ENCODE results near the gene SPAG17.

The SPAG17 gene

DNA sequence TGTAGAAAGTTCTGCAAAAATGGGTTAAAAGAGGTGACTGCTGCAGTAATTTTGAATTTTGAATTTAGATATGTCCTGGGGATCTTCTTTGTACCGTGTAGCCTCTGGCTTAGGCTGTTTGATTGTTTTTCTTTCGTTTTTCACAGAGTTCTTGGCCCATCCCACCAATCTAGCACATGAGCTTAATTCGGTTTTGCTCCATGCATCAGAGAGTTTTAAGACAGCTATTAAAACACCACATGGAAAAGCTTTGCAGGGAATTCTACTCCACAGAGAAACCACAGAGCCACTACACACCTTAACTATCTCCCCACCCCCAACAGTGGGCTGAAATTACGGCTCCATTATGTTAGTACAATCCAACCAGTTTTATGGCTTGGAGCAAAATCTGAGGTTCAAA, 25.5 kb downstream of the SPAG17 start:
- no peak for DNase-seq

DNA sequence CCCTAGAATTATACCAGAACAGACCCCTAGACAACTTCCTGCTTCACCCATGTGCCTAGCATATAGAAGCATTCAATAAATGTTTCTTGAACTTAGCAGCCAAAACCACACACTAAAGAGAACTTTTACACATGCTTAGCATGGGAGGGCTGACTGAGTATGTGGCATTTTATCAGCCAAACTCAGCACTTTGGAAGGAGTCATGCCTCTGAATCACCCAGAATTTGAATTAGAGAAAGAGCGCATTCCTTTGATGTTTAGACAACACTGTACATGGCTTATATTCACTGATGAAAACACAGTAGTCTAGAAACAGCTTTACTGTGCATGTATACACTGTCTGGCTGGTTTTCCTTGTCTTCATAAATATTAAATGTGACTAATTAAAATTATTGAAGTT, 26.1 kb downstream of the SPAG17 start:
- no peak for DNase-seq

- no peak for DNase-seq
Observed at GRCh38 chr1:118157506-118157905, 27.5 kb downstream of the SPAG17 start.

- no peak for DNase-seq
Observed at GRCh38 chr1:118155106-118155505, 29.9 kb downstream of the SPAG17 start.

DNA sequence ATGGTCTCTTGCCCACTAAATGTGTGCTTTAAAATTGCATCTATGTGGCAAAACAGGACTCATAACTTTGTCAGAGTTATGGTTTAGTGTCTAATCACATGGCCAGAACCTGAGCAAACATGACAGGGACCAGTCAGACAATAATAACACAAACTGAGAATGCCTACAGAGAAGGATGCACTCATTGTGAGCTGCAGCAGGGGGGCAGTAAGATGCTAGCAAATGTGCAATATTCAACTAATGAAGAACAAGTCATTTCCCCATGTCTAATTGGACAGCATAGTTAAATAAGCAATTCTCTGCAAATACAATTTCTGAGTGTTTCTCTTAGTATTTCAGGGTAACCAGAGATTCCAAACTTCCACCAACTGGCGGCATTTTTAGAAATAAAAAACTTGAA, 30.8 kb downstream of the SPAG17 start:
- DNase-seq, result no peak

DNA sequence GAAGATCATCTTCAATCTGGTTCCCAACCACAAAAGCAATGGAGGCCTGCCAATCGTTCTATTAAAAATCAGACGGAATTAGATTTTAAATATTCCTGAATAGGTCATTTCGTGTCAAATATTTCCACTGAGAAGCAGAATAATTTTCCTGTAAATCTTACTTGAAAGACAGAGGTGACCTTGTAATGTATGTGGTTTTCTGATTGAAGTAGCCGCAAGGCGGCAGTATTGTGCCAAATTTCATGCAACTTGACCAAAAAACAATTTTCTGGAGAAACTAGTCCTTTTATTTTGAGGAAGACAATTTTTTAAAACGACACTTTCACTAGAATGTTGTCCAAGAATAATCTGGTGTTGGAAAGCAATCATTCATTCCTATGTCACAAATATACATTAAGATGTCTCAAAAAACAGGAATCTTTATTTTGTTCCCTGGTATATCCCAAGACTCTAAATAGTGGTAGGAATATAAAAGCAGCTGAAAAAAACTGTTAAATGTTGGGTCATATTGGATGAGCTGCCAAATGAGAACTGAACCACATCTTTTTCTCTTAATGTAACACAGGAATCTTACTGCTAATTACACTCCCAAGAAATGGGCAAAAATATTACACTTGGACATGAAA, 33.6 kb downstream of the SPAG17 start:
- DNase-seq, result peak; percentile 58

DNA sequence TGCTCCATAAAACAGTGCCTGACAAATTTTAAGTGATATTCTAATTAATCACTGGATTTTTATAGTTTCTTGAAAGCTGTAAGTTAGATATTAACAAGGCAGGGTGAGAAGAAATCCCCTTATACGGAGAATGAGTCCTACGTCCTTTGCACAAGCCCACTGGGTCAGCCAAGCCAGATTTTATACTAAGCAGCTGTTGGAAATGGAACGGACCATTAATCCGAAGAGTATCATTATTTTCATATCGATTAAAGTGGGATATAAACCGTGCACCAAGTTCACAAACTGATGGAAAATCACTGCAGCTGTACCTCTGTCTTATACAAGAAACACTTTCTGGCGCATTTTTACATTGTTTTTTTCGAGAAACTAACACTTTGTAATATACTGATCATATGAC, 35.2 kb downstream of the SPAG17 start:
- DNase-seq, result no peak

GRCh38 chr1:118148034-118148433, 37.0 kb downstream of the SPAG17 start:
- no peak for DNase-seq

GRCh38 chr1:118147522-118147921, 37.5 kb downstream of the SPAG17 start:
- DNase-seq, result no peak

- no peak for DNase-seq
Observed at GRCh38 chr1:118145721-118146120, 39.3 kb downstream of the SPAG17 start.

DNA sequence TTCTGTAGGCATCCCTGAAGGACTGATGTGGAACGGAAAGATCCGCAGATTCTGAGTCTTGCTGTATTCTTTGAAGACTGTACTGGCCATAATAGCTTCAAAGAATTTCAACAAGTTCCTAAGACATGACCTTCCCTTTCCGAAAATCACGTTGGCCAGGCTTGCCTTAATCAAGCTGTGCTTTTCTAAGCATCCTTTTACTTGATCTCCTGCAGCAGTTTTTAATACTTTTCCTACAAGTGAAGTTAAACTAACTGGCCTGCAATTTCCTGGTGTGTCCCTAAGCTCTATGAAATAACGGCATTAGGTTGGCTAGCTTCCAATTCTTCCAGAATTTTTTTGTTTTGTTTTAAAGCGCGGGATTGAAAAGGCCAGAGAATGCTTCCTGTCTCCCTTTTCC, 40.3 kb downstream of the SPAG17 start:
- no peak for DNase-seq

DNA sequence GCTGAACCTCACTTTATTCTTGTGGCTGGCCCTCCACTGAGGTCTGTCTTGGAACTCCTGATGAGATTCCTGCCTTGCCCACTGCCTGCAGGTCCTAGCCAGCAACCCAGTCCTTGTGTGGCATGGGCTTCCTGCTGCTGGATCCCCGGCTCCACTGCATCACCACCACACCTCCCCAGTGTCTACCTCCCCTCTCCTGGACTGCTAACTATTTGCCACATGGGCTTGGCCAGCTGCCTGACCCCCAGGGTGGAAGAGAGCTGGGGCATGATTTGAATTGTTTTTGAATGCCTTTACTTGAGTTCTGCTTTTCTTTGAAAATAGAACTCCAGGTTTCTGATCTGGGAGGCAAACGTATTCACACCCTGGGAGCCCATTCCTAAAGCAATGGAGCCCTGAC, 41.2 kb downstream of the SPAG17 start:
- no peak for DNase-seq

GRCh38 chr1:118143121-118143520, 41.9 kb downstream of the SPAG17 start:
- DNase-seq, result no peak

- DNase-seq, result no peak
Observed at GRCh38 chr1:118142546-118142945, 42.5 kb downstream of the SPAG17 start.

DNA sequence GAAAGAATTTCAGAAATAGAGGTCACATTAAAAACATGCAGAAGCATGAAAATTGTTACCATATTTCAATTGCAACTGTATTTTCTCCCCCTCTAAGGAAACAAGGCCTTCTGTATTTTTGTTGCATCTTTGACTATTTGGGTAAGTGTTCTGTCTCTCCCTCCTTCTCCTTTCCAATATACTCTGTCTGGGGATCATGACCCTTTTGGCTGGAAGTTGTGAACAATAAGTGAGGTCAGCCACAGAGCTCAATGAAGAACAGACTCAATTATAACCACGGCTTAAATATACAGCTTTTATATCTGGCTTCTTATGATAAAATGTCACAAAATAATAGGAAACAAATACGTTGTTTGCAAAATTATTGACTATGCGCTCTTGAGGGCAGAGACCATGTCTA, 47.1 kb downstream of the SPAG17 start:
- DNase-seq, result no peak

- no peak for DNase-seq
Observed at GRCh38 chr1:118136187-118136941, 48.7 kb downstream of the SPAG17 start.

GRCh38 chr1:118132000-118132399, 53.0 kb downstream of the SPAG17 start:
- DNase-seq, result no peak

DNA sequence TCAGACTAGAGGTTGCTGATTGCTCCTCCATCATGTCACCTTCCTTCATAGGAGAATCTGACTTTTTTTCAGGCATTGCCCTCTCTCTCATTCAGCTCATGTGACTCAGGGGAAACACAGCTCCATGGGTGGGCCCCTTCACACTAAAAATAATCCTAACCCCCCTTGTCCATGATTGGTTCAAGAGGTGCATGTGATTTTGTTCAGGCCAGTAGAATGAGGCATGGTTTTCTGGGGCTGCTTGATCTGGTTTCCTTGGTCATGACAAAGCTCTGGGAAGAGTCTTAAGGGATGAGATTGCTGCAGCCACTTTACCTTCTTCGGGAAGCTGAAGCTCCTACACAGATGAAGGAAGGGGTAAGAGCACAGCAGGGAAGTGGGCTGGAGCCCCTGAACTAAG, 56.3 kb downstream of the SPAG17 start:
- no peak for DNase-seq

DNA sequence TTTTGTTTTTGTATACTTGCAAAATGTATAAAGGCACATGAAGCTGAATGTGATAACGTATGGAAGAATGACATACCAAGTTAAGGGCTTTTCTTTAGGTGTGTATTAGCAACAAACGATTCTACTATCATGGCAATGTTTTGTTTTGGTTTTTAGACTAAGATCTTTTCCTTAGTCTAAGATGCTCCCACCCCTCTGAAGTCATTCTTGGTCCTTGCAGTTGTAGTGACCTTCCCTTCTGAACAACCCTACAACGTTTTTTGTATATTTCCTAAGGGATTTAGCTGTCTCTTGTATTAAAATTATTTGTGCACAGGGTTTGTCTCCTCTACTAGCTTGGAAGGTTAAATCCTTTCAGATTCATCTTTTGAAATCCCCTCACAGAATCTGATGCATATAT, 61.0 kb downstream of the SPAG17 start:
- no peak for DNase-seq

DNA sequence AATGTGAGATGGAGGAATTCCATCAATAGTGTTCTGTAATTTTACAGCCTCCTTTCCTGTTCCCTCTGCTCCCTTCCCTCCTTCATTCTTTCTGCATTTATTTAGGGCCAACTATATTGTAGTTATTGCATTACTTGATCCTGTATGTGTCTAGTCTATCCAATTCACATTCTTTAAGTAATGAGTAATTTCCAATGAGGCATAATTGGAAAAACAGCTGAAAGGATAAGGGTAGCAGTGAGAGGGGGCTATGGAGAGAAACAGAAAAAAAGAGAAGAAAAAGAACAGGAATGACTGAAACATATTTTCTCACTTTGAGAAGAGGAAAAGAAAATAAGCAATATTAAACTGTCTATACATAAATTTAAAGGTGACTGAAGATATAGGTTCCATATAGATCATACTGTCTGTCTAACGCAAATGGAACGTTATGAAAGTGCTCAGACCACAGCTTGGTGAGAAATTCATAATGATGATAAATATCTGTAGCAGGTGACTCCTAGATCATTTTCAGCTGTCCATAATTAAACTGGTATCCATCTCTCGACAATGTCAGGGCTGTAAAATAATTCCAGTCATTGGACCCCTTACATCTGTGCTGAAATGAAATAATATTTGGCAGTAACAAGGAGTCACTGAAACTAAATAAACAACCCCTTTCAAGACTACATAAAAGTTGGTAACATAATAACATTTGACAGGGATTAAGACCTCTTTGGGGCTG, 61.8 kb downstream of the SPAG17 start:
- DNase-seq, result no peak

GRCh38 chr1:118122234-118123004, 62.6 kb downstream of the SPAG17 start:
- DNase-seq, result no peak

GRCh38 chr1:118118873-118119463, 66.1 kb downstream of the SPAG17 start:
- no peak for DNase-seq

GRCh38 chr1:118118469-118118868, 66.6 kb downstream of the SPAG17 start:
- DNase-seq, result no peak

Data from hematopoietic multipotent progenitor cell treated with erythropoietin and hydrocortisone succinate and interleukin-3 and kit ligand, for 8 days (in vitro differentiated cells).